ENCODE results near the gene AUP1. TPM values are rescaled to one million over a fixed set of nuclear protein-coding genes. Genes with fewer than 3 reads are reported as not detected.
A peak's percentile ranks its signal among the peaks of the same experiment; 100 is the strongest.

Gene AUP1
- polyA plus RNA-seq, 1 donor from 2014 or later: 153 TPM

GRCh38 chr2:74503506-74504475 is 25.7 kb downstream of the AUP1 start:
- Histone ChIP-seq H3K9me3 (ENCODE audit: low read length) (no peaks in the 10 kb centered on the region), H3K27ac (ENCODE audit: low read length) (no peak overlapping the region), H3K4me3 (ENCODE audit: low read length) (peak overlapping the region; percentile 30), H3K9ac (ENCODE audit: low read length) (no peak overlapping the region), H3K79me2 (replicated peaks; ENCODE audit: insufficient read depth, low read length) (peaks cover 6% of the 10 kb centered on the region), H4K20me1 (ENCODE audit: insufficient read depth) (no peaks in the 10 kb centered on the region), H3K36me3 (ENCODE audit: insufficient read depth, low read length) (peaks cover 7% of the 10 kb centered on the region), H3K9me2 (ENCODE audit: insufficient read depth, low read length) (no peaks in the 10 kb centered on the region), H3K4me2 (ENCODE audit: low read length) (no peak overlapping the region), H3F3A (ENCODE audit: insufficient read depth, low read length, poor library complexity, severe bottlenecking) (peaks cover 3% of the 10 kb centered on the region), H2AFZ (ENCODE audit: low read depth, low read length) (no peak overlapping the region), H3K27me3 (ENCODE audit: insufficient read depth, low read depth, low read length) (peaks cover 77% of the 10 kb centered on the region)
- TF ChIP-seq POLR2AphosphoS5 (IDR thresholded peaks at IDR 0.05) (no peak), MXI1 (conservative IDR thresholded peaks at IDR 0.05; ENCODE audit: poor library complexity, severe bottlenecking) (no peak), EZH2 (IDR thresholded peaks at IDR 0.05; ENCODE audit: borderline replicate concordance, insufficient read depth, low read length, poor library complexity, severe bottlenecking) (no peak), EP300 (conservative IDR thresholded peaks at IDR 0.05; ENCODE audit: poor library complexity, severe bottlenecking) (no peak), SMC3 (conservative IDR thresholded peaks at IDR 0.05; ENCODE audit: poor library complexity) (no peak), CTCF (IDR thresholded peaks at IDR 0.05; ENCODE audit: poor library complexity, severe bottlenecking) (no peak), TAF1 (IDR thresholded peaks at IDR 0.05; ENCODE audit: low read depth) (no peak), RAD21 (conservative IDR thresholded peaks at IDR 0.05) (no peak), REST (IDR thresholded peaks at IDR 0.05; ENCODE audit: borderline replicate concordance) (no peak)

GRCh38 chr2:74502720-74503505 is 26.6 kb downstream of the AUP1 start:
- peak overlapping the region; percentile 30 for H3K4me3 ChIP-seq (ENCODE audit: low read length)
- H3F3A ChIP-seq (ENCODE audit: insufficient read depth, low read length, poor library complexity, severe bottlenecking): no peaks in the 10 kb centered on the region
- H3K9ac ChIP-seq (ENCODE audit: low read length): no peak overlapping the region
- H3K9me3 ChIP-seq (ENCODE audit: low read length): no peaks in the 10 kb centered on the region
- TF ChIP-seq EZH2 (IDR thresholded peaks at IDR 0.05; ENCODE audit: borderline replicate concordance, insufficient read depth, low read length, poor library complexity, severe bottlenecking) (peak; percentile 46), POLR2AphosphoS5 (IDR thresholded peaks at IDR 0.05) (no peak), SMC3 (conservative IDR thresholded peaks at IDR 0.05; ENCODE audit: poor library complexity) (no peak), MXI1 (conservative IDR thresholded peaks at IDR 0.05; ENCODE audit: poor library complexity, severe bottlenecking) (no peak), RAD21 (conservative IDR thresholded peaks at IDR 0.05) (no peak), TAF1 (IDR thresholded peaks at IDR 0.05; ENCODE audit: low read depth) (no peak), EP300 (conservative IDR thresholded peaks at IDR 0.05; ENCODE audit: poor library complexity, severe bottlenecking) (no peak), REST (IDR thresholded peaks at IDR 0.05; ENCODE audit: borderline replicate concordance) (no peak), CTCF (IDR thresholded peaks at IDR 0.05; ENCODE audit: poor library complexity, severe bottlenecking) (peak; percentile 33)
- peaks cover 6% of the 10 kb centered on the region for H3K79me2 ChIP-seq (replicated peaks; ENCODE audit: insufficient read depth, low read length)
- H4K20me1 ChIP-seq (ENCODE audit: insufficient read depth): no peaks in the 10 kb centered on the region
- no peak overlapping the region for H2AFZ ChIP-seq (ENCODE audit: low read depth, low read length)
- H3K27ac ChIP-seq (ENCODE audit: low read length): no peak overlapping the region
- no peaks in the 10 kb centered on the region for H3K9me2 ChIP-seq (ENCODE audit: insufficient read depth, low read length)
- no peak overlapping the region for H3K4me2 ChIP-seq (ENCODE audit: low read length)
- H3K27me3 ChIP-seq (ENCODE audit: insufficient read depth, low read depth, low read length): peaks cover 80% of the 10 kb centered on the region
- peaks cover 7% of the 10 kb centered on the region for H3K36me3 ChIP-seq (ENCODE audit: insufficient read depth, low read length)
